NCI-H446 treated with DMSO at 0.1 percent for 48 hours (cell line): ENCODE measurements around the gene CARD11.

ENCODE experiments used
- DNase-seq: peaks from one replicate; lab custom pipeline; 2025; lab: John Stamatoyannopoulos, UW

CARD11 gene

GRCh38 chr7:2940466-2940865 lies 103.2 kb downstream of the CARD11 start:
- no peak for DNase-seq

GRCh38 chr7:2939193-2939885 lies 104.3 kb downstream of the CARD11 start:
- no peak for DNase-seq

GRCh38 chr7:2938514-2939192 lies 105.0 kb downstream of the CARD11 start:
- no peak for DNase-seq

- DNase-seq, result no peak
These were observed 105.8 kb downstream of the CARD11 start for GRCh38 chr7:2937701-2938513.

GRCh38 chr7:2936891-2937580 lies 106.6 kb downstream of the CARD11 start:
- no peak for DNase-seq

- DNase-seq, result no peak
These were observed 107.4 kb downstream of the CARD11 start for GRCh38 chr7:2936301-2936700.

- no peak for DNase-seq
These were observed 108.5 kb downstream of the CARD11 start for GRCh38 chr7:2934984-2935740.

- no peak for DNase-seq
These were observed 109.4 kb downstream of the CARD11 start for GRCh38 chr7:2934211-2934731.

GRCh38 chr7:2932402-2933251 lies 111.0 kb downstream of the CARD11 start:
- DNase-seq, result no peak

- no peak for DNase-seq
These were observed 112.6 kb downstream of the CARD11 start for GRCh38 chr7:2931034-2931415.

GRCh38 chr7:2930310-2931033 lies 113.2 kb downstream of the CARD11 start:
- DNase-seq, result no peak

GRCh38 chr7:2929321-2930201 lies 114.1 kb downstream of the CARD11 start:
- DNase-seq, result no peak

GRCh38 chr7:2928613-2929311 lies 114.9 kb downstream of the CARD11 start:
- no peak for DNase-seq

GRCh38 chr7:2928256-2928612 lies 115.4 kb downstream of the CARD11 start:
- DNase-seq, result no peak

GRCh38 chr7:2927592-2927991 lies 116.1 kb downstream of the CARD11 start:
- DNase-seq, result no peak

GRCh38 chr7:2926896-2927405 lies 116.7 kb downstream of the CARD11 start:
- DNase-seq, result no peak

GRCh38 chr7:2926120-2926895 lies 117.4 kb downstream of the CARD11 start:
- DNase-seq, result no peak
